GM19438 (cell line): ENCODE results near the gene TRIM22.
"Not testable (repeated sequence)": the region's sequence is repeated elsewhere in the genome, so short reads cannot be mapped to it uniquely, and the experiment has no call there.

Source experiments
- ATAC-seq: cut with Tn5 transposase; IDR thresholded peaks from one replicate; pipeline ENCODE4 v1.9.1; 2021; ENCODE audit warnings: low read depth; ENCODE audit not compliant: unreplicated experiment

The TRIM22 gene

DNA sequence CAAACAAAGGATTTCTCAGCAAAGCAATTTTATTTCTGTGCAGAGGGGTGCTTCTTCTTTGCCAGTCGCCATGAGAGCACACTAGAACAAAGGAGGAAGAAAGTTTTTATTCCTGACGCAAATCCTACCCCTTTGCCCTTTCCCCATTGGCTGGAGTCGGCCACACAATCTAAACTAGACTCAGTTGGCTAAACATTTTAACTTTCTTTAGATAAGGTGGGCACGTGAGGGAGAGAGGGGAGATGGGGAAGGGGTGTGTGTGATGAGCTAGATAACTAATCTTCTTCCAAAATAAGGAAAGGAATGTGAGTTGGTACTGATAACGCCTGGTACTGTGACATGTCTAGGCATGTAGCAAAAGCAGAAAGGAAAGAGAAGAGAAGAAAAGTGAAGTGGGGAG is 626 bp downstream of the TRIM22 start:
- ATAC-seq: no peak

DNA sequence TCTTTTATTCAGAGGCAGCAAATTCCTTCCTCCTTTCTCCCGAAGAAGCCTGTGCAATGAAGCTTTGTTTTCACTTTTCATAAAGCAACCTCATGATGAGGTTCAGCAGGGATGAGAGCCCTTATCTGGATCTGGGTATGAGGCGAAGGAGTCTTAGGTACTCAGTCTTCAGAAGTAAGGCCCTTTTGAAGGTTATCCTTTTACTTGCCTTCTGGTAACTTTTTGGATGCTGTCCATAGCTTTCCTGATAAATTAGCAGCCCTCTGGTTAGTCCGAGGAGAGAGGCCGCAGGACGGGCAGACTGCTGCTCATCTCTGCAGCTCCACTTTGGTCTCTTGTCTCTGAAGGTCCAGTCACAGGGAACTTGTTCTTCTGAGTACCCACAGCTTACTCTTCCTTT is 1.1 kb downstream of the TRIM22 start:
- ATAC-seq: no peak

DNA sequence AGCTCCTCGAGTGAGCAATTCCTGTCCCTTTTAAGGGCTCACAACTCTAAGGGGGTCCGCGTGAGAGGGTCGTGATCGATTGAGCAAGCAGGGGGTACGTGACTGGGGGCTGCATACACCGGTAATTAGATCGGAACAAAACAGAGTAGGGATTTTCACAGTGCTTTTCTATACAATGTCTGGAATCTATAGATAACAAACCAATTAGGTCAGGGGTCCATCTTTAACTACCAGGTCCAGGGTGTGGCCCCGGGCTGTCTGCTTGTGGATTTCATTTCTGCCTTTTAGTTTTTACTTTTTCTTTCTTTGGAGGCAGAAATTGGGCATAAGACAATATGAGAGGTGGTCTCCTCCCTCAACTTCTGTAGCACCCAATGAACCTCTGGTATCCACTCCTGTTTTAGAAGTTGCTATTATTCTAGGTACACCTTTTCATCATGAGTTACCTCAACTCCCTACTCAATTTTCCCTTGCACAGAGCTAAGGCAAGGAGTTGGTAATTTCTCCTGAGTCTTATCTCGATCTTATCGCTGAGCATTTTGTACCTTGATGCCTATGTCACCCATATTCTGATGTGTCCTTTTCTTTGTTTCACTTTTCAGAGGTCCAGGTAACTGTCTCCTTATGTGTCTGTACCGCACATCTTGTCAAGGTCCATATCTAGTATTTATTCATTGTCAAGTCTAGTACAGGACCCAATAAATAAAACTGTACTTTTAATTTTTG is 1.8 kb downstream of the TRIM22 start:
- not testable (repeated sequence) for ATAC-seq

DNA sequence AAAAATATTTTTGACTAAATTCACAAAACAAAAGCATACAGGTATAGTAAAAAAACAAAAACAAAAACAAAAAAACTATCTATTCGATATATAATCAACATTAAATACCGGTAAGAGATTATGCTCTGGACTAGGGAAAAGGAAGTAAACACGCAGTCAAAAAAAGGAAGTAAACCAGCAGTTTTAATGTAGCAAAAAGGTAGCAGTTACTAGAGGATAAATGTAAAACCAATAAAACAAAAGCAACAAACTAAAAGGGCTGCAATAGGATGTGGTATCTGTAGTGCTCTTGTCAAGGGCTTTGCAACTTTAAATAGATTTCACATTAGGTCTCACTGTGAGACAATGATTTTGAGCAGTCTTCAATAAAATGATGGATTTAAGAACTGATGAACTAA is 2.4 kb downstream of the TRIM22 start:
- no peak for ATAC-seq

DNA sequence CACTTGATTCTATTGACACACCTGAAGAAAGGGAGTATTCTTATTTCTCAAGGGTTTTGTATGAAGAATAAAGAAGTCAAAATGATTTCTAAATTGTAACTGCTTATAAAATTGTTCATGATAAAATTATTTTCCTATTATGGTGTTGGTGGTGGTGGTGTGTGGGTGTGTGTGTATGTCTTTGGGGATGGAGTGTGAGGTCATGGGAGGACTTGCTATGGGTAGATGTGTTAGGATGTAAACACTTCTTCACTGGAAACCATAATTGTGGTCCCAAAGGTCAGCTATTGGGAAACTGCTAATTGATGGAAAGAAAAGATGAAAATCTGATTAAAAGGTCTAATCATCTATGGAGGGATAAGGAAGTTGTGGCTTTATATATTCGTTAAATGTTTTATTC is 5.1 kb downstream of the TRIM22 start:
- no peak for ATAC-seq

DNA sequence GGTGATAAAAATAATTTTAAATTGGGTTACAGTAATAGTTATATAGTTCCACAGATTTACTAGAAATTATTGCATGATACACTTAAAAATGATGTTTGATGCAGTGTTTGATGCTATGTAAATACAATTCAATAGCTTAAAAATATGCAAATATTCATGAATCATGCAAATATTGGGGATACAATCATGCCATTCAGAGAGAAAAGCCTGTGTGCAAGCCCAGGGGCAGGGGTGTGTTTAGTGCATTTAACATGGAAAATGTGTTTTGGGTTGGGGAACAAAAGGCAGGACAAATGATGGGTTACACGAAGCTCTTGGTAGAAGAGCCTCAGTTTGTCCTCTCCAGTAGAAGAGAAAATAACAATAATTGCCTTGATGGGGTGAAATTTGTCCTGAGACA is 6.0 kb downstream of the TRIM22 start:
- ATAC-seq: no peak

DNA sequence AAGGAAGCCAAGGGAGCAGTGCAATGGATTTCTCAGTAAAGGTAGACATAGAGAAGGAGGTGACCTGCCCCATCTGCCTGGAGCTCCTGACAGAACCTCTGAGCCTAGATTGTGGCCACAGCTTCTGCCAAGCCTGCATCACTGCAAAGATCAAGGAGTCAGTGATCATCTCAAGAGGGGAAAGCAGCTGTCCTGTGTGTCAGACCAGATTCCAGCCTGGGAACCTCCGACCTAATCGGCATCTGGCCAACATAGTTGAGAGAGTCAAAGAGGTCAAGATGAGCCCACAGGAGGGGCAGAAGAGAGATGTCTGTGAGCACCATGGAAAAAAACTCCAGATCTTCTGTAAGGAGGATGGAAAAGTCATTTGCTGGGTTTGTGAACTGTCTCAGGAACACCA is 6.6 kb downstream of the TRIM22 start:
- ATAC-seq: no peak

DNA sequence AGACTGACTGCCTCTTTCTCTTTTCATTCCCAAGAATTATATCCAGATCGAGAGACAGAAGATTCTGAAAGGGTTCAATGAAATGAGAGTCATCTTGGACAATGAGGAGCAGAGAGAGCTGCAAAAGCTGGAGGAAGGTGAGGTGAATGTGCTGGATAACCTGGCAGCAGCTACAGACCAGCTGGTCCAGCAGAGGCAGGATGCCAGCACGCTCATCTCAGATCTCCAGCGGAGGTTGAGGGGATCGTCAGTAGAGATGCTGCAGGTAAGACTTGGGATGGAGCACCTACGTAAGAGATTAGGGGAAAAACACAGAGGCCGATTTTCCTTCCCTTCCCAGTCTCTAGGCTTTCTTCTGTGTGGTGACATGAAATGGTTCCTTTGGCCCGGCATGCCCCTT is 8.7 kb downstream of the TRIM22 start:
- no peak for ATAC-seq

DNA sequence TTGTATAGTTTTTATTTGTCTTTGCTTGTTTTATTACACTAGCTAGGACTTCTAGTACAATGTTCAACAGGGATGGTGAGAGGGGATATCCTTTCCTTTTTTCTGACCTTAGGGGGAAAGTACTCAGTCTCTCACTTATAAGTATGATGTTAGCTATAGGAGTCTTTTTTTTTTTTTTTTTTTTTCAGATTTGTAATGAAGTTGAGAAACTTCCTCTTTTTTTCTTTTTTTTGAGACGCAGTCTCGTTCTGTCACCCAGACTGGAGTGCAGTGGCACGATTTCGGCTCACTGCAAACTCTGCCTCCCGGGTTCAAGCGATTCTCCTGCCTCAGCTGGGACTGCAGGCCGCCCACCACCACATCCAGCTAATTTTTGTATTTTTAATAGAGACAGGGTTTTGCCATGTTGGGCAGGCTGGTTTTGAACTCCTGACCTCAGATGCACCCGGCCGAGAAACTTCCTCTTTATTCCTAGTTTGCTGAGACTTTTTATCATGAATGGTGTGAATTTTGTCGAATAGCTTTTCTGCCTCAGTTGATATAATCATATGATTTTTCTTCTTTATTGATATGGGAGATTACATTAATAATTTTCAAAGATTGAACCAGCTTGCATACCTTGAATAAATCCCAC is 10.9 kb downstream of the TRIM22 start:
- no peak for ATAC-seq

DNA sequence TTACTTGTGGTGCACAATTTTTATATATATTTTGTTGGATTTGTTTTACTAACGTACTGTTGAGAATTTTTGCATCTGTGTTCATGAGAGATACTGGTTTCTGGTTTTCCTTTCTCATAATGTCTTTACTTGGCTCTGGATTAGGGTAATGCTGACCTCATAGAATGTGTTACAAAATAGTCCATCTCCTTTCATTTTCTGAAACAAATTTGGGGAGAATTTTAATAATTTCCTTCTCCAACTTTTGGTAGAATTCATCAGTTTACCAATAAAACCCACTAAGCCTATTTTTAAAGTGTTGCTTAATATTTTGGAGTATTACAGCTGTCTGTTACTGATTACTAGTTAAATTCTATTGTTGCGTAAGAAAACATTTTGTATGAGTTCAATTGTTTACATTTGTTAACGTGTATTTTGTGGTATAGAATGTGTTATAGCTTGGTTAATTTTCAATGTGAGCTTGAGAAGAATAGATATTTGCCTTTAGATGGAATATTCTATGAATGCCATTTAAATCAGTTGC is 11.5 kb downstream of the TRIM22 start:
- ATAC-seq: no peak

DNA sequence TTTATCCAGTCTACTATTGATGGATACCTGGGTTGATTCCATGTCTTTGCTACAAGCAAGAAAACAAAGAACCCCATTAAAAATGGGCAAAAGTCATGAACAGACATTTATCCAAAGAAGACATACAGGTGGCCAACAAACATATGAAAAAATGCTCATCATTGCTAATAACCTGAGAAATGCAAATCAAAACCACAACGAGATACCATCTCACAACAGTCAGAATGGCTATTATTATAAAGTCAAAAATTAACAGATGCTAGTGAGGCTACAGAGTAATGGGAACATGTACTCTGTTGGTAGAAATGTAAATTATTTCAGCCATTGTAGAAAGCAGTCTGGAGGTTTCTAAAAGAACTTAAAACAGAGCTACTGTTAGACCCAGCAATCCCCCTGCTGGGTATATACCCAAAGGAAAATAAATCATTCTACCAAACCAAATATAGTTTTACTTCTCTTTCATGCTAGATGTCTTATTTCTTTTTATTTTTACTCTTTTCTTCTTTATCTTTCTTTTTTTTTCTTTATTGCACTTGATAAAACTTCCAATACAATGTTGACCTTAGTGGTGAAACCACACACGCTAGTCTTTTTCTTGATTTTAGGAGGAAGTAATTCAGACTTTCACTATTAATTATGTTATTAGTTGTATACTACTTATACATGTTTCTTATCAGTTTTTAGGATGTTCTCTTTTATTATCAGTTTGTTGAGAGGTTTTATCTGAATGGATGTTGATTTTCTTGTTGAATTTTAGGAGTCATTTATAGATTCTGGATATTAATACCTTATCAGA is 14.3 kb downstream of the TRIM22 start:
- ATAC-seq: peak; percentile 61

DNA sequence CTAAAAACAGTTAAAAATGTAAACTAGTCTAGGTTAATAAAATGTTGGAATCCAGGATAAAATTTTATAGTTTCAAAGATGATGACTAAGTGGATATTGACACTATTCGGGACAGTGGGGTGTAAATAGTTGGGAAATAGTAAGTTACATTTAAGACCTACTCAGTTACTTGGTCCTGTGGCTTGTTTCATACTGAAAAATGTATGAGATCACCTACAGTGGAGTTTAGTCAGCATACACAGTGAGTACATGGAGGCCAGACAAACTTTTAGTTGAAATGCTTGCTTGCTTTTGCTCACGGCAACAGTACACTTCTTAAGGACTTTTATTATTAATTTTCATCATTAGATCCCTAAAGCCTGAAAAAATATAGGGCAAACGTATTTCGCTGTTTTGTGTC is 16.1 kb downstream of the TRIM22 start:
- no peak for ATAC-seq

DNA sequence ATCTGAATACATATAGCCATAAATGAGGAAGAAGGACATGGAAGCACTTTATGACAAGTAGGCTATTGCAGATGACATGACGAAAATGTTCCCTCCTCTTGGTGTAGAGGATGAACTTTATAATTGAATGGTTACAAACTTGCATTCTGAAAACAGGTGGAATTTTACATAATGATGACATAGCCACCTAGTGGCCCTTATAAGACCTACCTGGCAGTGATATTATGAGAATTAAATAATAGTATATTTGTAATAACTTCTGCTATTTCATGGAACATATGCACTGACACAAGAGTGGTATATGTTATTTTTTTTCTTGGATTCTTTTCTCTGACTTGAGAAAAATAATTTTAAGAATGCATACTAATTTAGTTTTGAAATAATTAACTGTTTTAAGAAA is 22.9 kb downstream of the TRIM22 start:
- ATAC-seq: no peak

DNA sequence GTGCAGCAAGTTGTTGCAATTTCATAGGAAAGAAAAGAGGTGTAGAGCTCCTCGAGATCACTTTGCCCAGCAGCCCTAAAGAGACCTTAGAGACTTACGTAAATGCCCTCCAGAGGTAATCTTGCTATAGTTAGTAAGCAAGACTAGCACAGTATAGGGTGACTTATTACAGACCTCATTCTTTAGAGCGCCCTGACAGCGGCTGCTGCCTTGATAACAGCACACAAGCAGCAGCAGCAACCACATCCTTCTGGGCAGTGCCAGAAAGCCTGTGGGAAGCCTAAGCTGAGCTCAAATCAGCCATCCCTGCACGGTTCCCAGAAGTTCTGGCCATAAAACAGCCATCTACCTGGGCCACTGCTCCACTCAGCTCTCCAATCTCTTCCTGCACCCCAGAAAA is 24.1 kb downstream of the TRIM22 start:
- no peak for ATAC-seq

DNA sequence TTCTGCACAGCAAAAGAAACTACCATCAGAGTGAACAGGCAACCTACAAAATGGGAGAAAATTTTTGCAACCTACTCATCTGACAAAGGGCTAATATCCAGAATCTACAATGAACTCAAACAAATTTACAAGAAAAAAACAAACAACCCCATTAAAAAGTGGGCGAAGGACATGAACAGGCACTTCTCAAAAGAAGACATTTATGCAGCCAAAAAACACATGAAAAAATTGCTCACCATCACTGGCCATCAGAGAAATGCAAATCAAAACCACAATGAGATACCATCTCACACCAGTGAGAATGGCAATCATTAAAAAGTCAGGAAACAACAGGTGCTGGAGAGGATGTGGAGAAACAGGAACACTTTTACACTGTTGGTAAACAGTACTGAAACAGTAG is 26.9 kb downstream of the TRIM22 start:
- ATAC-seq: not testable (repeated sequence)

DNA sequence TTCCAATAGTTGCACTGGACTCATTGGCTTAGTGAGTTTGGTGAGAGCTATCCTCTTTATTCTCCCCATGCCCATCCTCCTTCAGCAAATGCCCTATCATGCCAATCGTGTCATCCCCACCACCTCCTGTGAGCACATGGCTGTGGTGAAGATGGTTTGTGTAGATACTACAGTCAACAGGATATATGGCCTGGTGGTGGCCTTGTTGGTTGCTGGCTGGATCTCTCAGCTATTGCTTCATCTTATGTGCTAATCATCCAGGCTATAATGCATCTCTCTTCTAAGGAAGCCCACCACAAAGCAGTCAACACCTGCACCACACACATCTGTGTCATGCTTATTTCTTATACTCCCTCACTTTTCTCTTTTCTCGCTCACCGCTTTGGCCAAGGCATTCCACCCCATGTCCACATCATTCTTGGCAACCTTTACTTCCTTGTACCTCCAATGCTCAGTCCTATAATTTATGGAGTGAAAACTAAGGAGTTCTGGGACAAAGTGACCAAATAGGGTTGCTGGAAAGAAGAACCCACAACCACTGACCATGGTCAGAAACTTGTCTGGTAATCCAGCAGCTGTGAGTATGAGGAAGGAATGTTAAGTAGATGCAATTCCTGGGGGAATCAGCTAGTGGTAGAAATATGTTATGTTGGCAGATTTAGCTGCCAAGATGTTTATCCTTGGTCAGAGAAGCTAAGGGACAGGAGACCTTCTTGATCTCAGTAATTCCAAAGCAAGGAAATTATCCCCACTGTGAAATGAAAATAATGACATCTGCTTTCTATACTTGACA is 30.3 kb downstream of the TRIM22 start:
- ATAC-seq: no peak

DNA sequence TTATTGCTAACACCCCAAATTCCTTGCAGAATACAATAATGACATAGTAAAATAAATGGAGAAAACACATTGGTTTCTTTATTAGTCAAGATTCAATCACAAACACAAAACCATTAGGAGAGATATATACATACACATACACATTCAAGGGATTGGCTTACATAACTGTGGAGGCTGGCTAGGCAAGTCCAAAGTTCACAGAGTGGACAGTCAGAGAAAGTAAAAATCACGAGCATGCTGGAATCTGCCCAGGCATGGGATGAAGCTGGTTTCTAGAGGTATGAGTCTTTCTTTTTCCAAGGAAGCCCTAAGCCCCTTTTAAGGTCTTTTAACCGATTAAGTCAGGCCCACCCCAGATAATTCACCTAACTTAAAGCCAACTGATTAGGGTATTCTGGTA is 33.0 kb downstream of the TRIM22 start:
- ATAC-seq: no peak

DNA sequence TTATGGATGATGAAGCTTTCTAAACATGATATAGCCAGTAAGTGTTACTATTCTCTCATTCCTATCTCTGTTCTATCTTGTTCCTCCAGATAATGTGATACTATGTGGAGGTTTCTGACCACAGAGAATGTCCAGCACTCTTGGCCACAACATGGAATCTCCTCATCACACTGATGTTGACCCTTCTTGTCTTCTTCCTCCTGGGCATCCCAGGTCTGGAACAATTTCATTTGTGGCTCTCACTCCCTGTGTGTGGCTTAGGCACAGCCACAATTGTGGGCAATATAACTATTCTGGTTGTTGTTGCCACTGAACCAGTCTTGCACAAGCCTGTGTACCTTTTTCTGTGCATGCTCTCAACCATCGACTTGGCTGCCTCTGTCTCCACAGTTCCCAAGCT is 36.8 kb downstream of the TRIM22 start:
- ATAC-seq: no peak

DNA sequence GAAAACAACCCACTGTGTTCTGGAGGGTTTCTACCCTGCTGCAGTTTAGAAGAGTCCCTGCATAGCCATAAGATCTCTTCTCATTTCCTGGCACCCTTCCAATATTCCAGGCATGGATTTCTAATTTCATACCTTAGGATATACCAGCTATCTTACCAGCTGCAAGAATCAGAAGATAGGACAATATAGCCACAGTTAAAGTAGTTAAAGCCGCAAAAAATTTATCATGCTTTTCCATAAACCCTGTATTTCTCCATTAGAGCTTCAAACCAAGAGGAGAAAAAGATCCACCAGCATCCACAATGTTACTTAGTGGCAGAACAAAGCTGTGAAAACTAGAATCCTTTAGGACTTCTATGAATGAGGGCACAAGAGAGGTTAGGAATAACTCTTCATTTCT is 38.1 kb downstream of the TRIM22 start:
- ATAC-seq: no peak

DNA sequence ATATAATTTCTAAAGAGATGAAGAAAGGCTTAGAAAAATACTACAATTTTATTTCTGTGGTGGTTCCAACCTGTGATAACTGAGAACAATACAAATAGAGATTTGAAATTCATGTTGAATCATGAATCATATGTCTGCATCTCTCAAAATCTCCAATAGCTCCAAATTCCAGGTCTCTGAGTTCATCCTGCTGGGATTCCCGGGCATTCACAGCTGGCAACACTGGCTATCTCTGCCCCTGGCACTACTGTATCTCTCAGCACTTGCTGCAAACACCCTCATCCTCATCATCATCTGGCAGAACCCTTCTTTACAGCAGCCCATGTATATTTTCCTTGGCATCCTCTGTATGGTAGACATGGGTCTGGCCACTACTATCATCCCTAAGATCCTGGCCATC is 46.8 kb downstream of the TRIM22 start, which contains the start of gene OR56B1:
TSS of gene OR56B1 (plus strand) at position 53 of the 400 bp plus-strand sequence. CDS start at position 122, 69 bp downstream.
- ATAC-seq: no peak

DNA sequence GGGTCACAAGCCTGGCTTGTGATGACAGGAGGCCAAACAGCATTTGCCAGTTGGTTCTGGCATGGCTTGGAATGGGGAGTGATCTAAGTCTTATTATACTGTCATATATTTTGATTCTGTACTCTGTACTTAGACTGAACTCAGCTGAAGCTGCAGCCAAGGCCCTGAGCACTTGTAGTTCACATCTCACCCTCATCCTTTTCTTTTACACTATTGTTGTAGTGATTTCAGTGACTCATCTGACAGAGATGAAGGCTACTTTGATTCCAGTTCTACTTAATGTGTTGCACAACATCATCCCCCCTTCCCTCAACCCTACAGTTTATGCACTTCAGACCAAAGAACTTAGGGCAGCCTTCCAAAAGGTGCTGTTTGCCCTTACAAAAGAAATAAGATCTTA is 47.5 kb downstream of the TRIM22 start:
- no peak for ATAC-seq
